NCI-H510A (cell line): ENCODE results near the gene ARHGAP26.

Source experiments
- DNase-seq: peaks from one replicate; lab custom pipeline; 2025; lab: John Stamatoyannopoulos, UW

The ARHGAP26 gene

GRCh38 chr5:143243103-143243502 lies 472.9 kb downstream of the ARHGAP26 start:
- DNase-seq, result no peak

- no peak for DNase-seq
Measured at GRCh38 chr5:143244000-143244736, 474.0 kb downstream of the ARHGAP26 start.

- DNase-seq, result no peak
Measured at GRCh38 chr5:143244990-143245389, 474.8 kb downstream of the ARHGAP26 start.

GRCh38 chr5:143245929-143246561 lies 475.9 kb downstream of the ARHGAP26 start:
- no peak for DNase-seq

- no peak for DNase-seq
Measured at GRCh38 chr5:143247134-143247815, 477.1 kb downstream of the ARHGAP26 start.

GRCh38 chr5:143248391-143248790 lies 478.2 kb downstream of the ARHGAP26 start:
- DNase-seq, result no peak

GRCh38 chr5:143248822-143249579 lies 478.8 kb downstream of the ARHGAP26 start:
- DNase-seq, result no peak

GRCh38 chr5:143249851-143250250 lies 479.7 kb downstream of the ARHGAP26 start:
- no peak for DNase-seq

GRCh38 chr5:143251190-143251589 lies 481.0 kb downstream of the ARHGAP26 start:
- no peak for DNase-seq

- no peak for DNase-seq
Measured at GRCh38 chr5:143251946-143252345, 481.8 kb downstream of the ARHGAP26 start.

- DNase-seq, result no peak
Measured at GRCh38 chr5:143254819-143255218, 484.6 kb downstream of the ARHGAP26 start.

- no peak for DNase-seq
Measured at GRCh38 chr5:143258559-143259253, 488.5 kb downstream of the ARHGAP26 start.

GRCh38 chr5:143259254-143259605 lies 489.1 kb downstream of the ARHGAP26 start:
- no peak for DNase-seq

GRCh38 chr5:143261748-143262392 lies 491.7 kb downstream of the ARHGAP26 start:
- no peak for DNase-seq

- no peak for DNase-seq
Measured at GRCh38 chr5:143262393-143263174, 492.4 kb downstream of the ARHGAP26 start.

GRCh38 chr5:143263272-143263810 lies 493.2 kb downstream of the ARHGAP26 start:
- no peak for DNase-seq

- no peak for DNase-seq
Measured at GRCh38 chr5:143265995-143266394, 495.8 kb downstream of the ARHGAP26 start.

GRCh38 chr5:143267186-143267585 lies 497.0 kb downstream of the ARHGAP26 start:
- DNase-seq, result no peak

- no peak for DNase-seq
Measured at GRCh38 chr5:143268388-143268787, 498.2 kb downstream of the ARHGAP26 start.

GRCh38 chr5:143271431-143271830 lies 501.3 kb downstream of the ARHGAP26 start:
- DNase-seq, result no peak
